Measurements from ENCODE around the gene KIAA1217. TPM values are rescaled to one million over a fixed set of nuclear protein-coding genes. Genes with fewer than 3 reads are reported as not detected.

Gene KIAA1217
- polyA plus RNA-seq, 3 donors, result not detected

DNA sequence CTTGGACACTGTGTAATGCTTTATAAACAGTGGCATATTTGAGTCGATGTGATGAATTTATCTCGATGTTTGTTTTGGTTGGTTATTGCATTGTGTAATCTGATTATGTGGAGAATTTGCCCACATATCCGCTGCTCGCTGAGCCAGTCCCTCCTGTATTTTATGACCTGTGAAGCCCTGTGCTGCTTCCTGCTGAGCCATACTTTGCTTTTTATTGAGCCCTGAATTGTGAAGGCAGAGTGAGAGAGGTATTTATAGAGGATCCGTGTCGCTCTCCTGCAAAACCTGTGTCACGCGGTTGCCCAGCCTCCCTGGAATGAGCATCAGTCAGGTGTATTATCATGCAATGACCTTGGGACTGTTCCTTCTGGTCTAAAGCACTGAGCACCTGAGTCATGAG, 261.1 kb downstream of the KIAA1217 start:
- peaks cover 5 to 16% (median 10%) of the 10 kb centered on the region in 7 donors for H3K9me3 Mint-ChIP-seq
- no peaks in the 10 kb centered on the region for H3K4me1 ChIP-seq (ENCODE audit: control insufficient read depth in 1 of 2, insufficient read depth in 2 of 2, low read length in 2 of 2)
- no peak overlapping the region for H3K4me3 Mint-ChIP-seq
- 91% methylated on average over 6 of the region's 8 CpGs for WGBS (ENCODE audit: insufficient coverage)
- peaks cover 0 to 11% of the 10 kb centered on the region in 2 donors for H3K9me3 ChIP-seq (replicated peaks in 1 of 2; ENCODE audit: control insufficient read depth in 1 of 2, insufficient read depth in 1 of 2, low read length in 2 of 2)
- intact Hi-C loops (cut with micrococcal nuclease), result no loop called here
- H2AFZ ChIP-seq (ENCODE audit: insufficient read depth, low read depth, low read length, poor library complexity, severe bottlenecking), result no peak overlapping the region
- TF ChIP-seq CTCF (IDR thresholded peaks at IDR 0.05), result no peak
- peaks cover 0 to 4% (median 3%) of the 10 kb centered on the region in 3 donors for H3K27me3 Mint-ChIP-seq (ENCODE audit: low read depth in 3 of 3)
- no peaks in the 10 kb centered on the region for H3K27me3 ChIP-seq (ENCODE audit: control insufficient read depth in 2 of 2, insufficient read depth in 2 of 2, low read length in 2 of 2)
- DNase-seq, result no peak
- no peaks in the 10 kb centered on the region for H3K79me2 ChIP-seq (ENCODE audit: insufficient read depth, low read length)
- H3K4me2 ChIP-seq (replicated peaks; ENCODE audit: extremely low read depth, low read length, poor library complexity, severe bottlenecking), result no peak overlapping the region
- H3K9ac ChIP-seq (ENCODE audit: insufficient read depth, low read length, poor library complexity, severe bottlenecking), result no peak overlapping the region
- H3K36me3 Mint-ChIP-seq, result no peaks in the 10 kb centered on the region
- no peaks in the 10 kb centered on the region for H3K4me1 Mint-ChIP-seq
- no peaks in the 10 kb centered on the region for H4K20me1 ChIP-seq (ENCODE audit: insufficient read depth, low read length)
- no peak overlapping the region for H3K4me3 ChIP-seq (replicated peaks in 1 of 3; ENCODE audit: low read depth in 2 of 3, low read length in 3 of 3)
- no peak overlapping the region for H3K27ac ChIP-seq (ENCODE audit: low read depth in 1 of 2, low read length in 2 of 2)
- H3K36me3 ChIP-seq (replicated peaks in 1 of 2; ENCODE audit: control insufficient read depth in 1 of 2, insufficient read depth in 2 of 2, low read length in 2 of 2), result no peaks in the 10 kb centered on the region
- H3K27ac Mint-ChIP-seq, result no peak overlapping the region

- no peaks in the 10 kb centered on the region for H3K4me1 Mint-ChIP-seq
Observed at GRCh38 chr10:24475598-24475997, 266.7 kb downstream of the KIAA1217 start.

More at GRCh38 chr10:24475598-24475997, 266.7 kb downstream of the KIAA1217 start:
- no peak overlapping the region for H3K27ac Mint-ChIP-seq
- Histone ChIP-seq H4K20me1 (ENCODE audit: insufficient read depth, low read length) (no peaks in the 10 kb centered on the region), H3K9me3 (replicated peaks in 1 of 2; ENCODE audit: control insufficient read depth in 1 of 2, insufficient read depth in 1 of 2, low read length in 2 of 2) (peaks cover 0 to 13% of the 10 kb centered on the region in 2 donors), H3K9ac (ENCODE audit: insufficient read depth, low read length, poor library complexity, severe bottlenecking) (no peak overlapping the region), H3K79me2 (ENCODE audit: insufficient read depth, low read length) (no peaks in the 10 kb centered on the region), H3K4me3 (replicated peaks in 1 of 3; ENCODE audit: low read depth in 2 of 3, low read length in 3 of 3) (no peak overlapping the region), H3K27ac (ENCODE audit: low read depth in 1 of 2, low read length in 2 of 2) (no peak overlapping the region), H3K27me3 (ENCODE audit: control insufficient read depth in 2 of 2, insufficient read depth in 2 of 2, low read length in 2 of 2) (no peaks in the 10 kb centered on the region), H2AFZ (ENCODE audit: insufficient read depth, low read depth, low read length, poor library complexity, severe bottlenecking) (no peak overlapping the region), H3K36me3 (replicated peaks in 1 of 2; ENCODE audit: control insufficient read depth in 1 of 2, insufficient read depth in 2 of 2, low read length in 2 of 2) (no peaks in the 10 kb centered on the region), H3K4me2 (replicated peaks; ENCODE audit: extremely low read depth, low read length, poor library complexity, severe bottlenecking) (no peak overlapping the region), H3K4me1 (ENCODE audit: control insufficient read depth in 1 of 2, insufficient read depth in 2 of 2, low read length in 2 of 2) (no peaks in the 10 kb centered on the region)
- intact Hi-C loops (cut with micrococcal nuclease), result no loop called here
- H3K27me3 Mint-ChIP-seq (ENCODE audit: low read depth in 3 of 3), result peaks cover 0 to 4% (median 3%) of the 10 kb centered on the region in 3 donors
- no peak overlapping the region for H3K4me3 Mint-ChIP-seq
- no peak for TF ChIP-seq CTCF (IDR thresholded peaks at IDR 0.05)
- no peak for DNase-seq
- H3K9me3 Mint-ChIP-seq, result peaks cover 5 to 18% (median 10%) of the 10 kb centered on the region in 7 donors
- H3K36me3 Mint-ChIP-seq, result no peaks in the 10 kb centered on the region
- no CpG with 5 or more reads among the region's 3 CpGs for WGBS (ENCODE audit: insufficient coverage)
